BJ (cell line): ENCODE measurements around the gene LUC7L3. TPM values are rescaled to one million over a fixed set of nuclear protein-coding genes. Genes with fewer than 3 reads are reported as not detected.
"Not testable (repeated sequence)": the region's sequence is repeated elsewhere in the genome, so short reads cannot be mapped to it uniquely, and the experiment has no call there.

Source experiments
- CTCF ChIA-PET: fragments of 350-600 bp; formaldehyde crosslinking; extraction: SDS; loops from one replicate; lab custom pipeline; 2021; ENCODE audit warnings: antibody characterized with exemption, inconsistent platforms; lab: Yijun Ruan, JAX
- POLR2A ChIA-PET: fragments of 300-600 bp; sonication (Branson Sonifier 250); formaldehyde crosslinking; extraction: SDS; loops from one replicate; lab custom pipeline; 2021; ENCODE audit warnings: antibody characterized with exemption; lab: Charles Lee
- DNase-seq: peaks from one replicate; pipeline ENCODE4 v3.0.0-alpha.2; 2011; ENCODE audit warnings: low read depth
- H3K27me3 ChIP-seq: 2 replicates; pipeline ENCODE4 v1.6.0; 2011; ENCODE audit warnings: low read length; ENCODE audit not compliant: control insufficient read depth, insufficient read depth
- H3K36me3 ChIP-seq: 2 replicates; pipeline ENCODE4 v1.5.1; 2011; ENCODE audit warnings: low read length; ENCODE audit not compliant: control insufficient read depth, insufficient read depth
- H3K4me3 ChIP-seq: 2 replicates; pipeline ENCODE4 v1.5.1; 2011; ENCODE audit warnings: low read depth, mild to moderate bottlenecking, control low read depth, low read length
- polyA plus RNA-seq: library from polyadenylated mRNA; depleted of rRNA; stranded (reverse); fragments of >200 nt; gene quantifications from 2 replicates; pipeline ENCODE4 v1.2.3, GENCODE V29; 2011
- TF ChIP-seq, protein P1 (sequence below): IDR thresholded peaks from 2 replicates; pipeline ENCODE4 v1.5.1; 2011; ENCODE audit warnings: low read depth, mild to moderate bottlenecking, control low read depth, inconsistent platforms, low read length, moderate library complexity; ENCODE audit not compliant: insufficient read depth

LUC7L3 gene
- polyA plus RNA-seq, 1 experiment = 55.6 TPM

- ChIA-PET POLR2A (no interaction called here), CTCF (interaction anchor here (3.9 to 6.6 kb wide), 3 partner anchors 8 to 152 kb away, joined by 17 to 32 read pairs (median 29); no protein-coding TSS in a partner anchor)
- DNase-seq = no peak
- Histone ChIP-seq H3K36me3 (peaks cover 6% of the 10 kb centered on the region), H3K4me3 (no peak overlapping the region), H3K27me3 (no peaks in the 10 kb centered on the region)
- TF ChIP-seq, protein P1, sequence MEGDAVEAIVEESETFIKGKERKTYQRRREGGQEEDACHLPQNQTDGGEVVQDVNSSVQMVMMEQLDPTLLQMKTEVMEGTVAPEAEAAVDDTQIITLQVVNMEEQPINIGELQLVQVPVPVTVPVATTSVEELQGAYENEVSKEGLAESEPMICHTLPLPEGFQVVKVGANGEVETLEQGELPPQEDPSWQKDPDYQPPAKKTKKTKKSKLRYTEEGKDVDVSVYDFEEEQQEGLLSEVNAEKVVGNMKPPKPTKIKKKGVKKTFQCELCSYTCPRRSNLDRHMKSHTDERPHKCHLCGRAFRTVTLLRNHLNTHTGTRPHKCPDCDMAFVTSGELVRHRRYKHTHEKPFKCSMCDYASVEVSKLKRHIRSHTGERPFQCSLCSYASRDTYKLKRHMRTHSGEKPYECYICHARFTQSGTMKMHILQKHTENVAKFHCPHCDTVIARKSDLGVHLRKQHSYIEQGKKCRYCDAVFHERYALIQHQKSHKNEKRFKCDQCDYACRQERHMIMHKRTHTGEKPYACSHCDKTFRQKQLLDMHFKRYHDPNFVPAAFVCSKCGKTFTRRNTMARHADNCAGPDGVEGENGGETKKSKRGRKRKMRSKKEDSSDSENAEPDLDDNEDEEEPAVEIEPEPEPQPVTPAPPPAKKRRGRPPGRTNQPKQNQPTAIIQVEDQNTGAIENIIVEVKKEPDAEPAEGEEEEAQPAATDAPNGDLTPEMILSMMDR = no peak
Measured at GRCh38 chr17:50703162-50703561, 16.2 kb upstream of the LUC7L3 start.

DNA sequence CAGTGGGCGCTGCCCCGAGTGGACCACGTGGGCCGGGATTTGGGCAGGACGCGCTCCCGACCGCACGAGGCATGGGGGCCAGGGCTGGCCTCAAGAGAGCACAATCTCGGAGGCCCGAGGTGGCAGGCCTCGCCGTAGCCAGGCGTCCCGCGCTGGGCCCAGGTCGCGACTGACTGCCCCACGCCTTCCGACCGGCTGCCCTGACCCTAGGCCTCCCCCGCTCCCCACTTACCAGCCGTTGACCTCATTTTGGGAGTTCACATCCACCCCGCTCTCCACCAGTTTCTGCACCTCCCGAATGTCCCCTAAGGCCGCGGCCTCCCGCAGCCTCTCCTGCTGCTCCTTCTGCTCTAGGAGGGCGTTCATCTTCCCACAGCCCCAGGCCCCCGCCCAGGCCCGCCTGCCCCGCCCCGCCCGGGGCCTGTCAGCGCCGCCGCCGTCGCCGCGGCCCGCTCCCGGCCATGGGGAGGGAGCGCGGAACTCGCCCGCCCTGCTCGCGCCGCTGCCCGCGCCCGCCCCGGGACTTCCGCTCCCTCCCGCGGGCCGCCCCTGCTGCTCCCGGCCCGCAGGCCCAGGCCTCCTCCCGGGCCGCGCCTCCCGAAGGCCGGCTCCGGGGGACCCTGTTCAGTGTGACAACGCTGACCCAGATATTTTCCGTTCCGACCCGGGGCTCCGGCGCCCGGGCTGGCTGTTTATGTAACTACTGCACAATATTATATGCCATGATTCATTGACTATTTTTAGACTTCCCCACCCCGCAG lies 11.9 kb upstream of the LUC7L3 start, which contains the start of gene ANKRD40:
TSS of gene ANKRD40 (minus strand) at position 626 of the 761 bp plus-strand sequence. CDS start at position 366, 260 bp downstream.
- DNase-seq = peak; percentile 76
- POLR2A ChIA-PET = interaction anchor here (1.0 kb wide), 1 partner anchor 10 kb away, joined by 7 read pairs; no protein-coding TSS in a partner anchor

GRCh38 chr17:50708050-50709000 lies 11.1 kb upstream of the LUC7L3 start:
- no peaks in the 10 kb centered on the region for H3K36me3 ChIP-seq
- TF ChIP-seq, protein P1 = no peak
- DNase-seq = no peak
- peak overlapping the region; percentile 68 for H3K4me3 ChIP-seq
- ChIA-PET CTCF (interaction anchor here (1.0 to 6.6 kb wide), 3 partner anchors 8 to 161 kb away, joined by 3 to 32 read pairs (median 5); no protein-coding TSS in a partner anchor), POLR2A (interaction anchor here (0.6 to 1.0 kb wide), 2 partner anchors 9 to 43 kb away, joined by 7 to 9 read pairs; no protein-coding TSS in a partner anchor)
- H3K27me3 ChIP-seq = 0 out of 2 replicates have a peak, but pooled peaks cover 2% of the 10 kb centered on the region

More for the DNA sequence above, 11.9 kb upstream of the LUC7L3 start, which contains the start of gene ANKRD40:
- peak within 1 kb of the TSS; percentile 68 for H3K4me3 ChIP-seq
- H3K36me3 ChIP-seq = no peaks in the 10 kb centered on the region
- TF ChIP-seq, protein P1 = no peak
- H3K27me3 ChIP-seq = no peaks in the 10 kb centered on the region
- CTCF ChIA-PET = interaction anchor here (0.6 to 6.6 kb wide), 4 partner anchors 9 to 157 kb away, joined by 3 to 32 read pairs (median 3); no protein-coding TSS in a partner anchor

- DNase-seq, H3K4me3 ChIP-seq, H3K27me3 ChIP-seq, H3K36me3 ChIP-seq: not testable (repeated sequence)
- POLR2A ChIA-PET = interaction anchor here (0.6 kb wide), 1 partner anchor 44 kb away, joined by 9 read pairs; no protein-coding TSS in a partner anchor
- CTCF ChIA-PET = interaction anchor here (0.5 to 6.6 kb wide), 4 partner anchors 14 to 162 kb away, joined by 3 to 32 read pairs (median 4); no protein-coding TSS in a partner anchor
Measured at GRCh38 chr17:50709053-50709452, 10.3 kb upstream of the LUC7L3 start.

GRCh38 chr17:50710025-50710424 lies 9.4 kb upstream of the LUC7L3 start:
- Histone ChIP-seq H3K36me3 (no peaks in the 10 kb centered on the region), H3K27me3 (0 out of 2 replicates have a peak, but pooled peaks cover 2% of the 10 kb centered on the region), H3K4me3 (no peak overlapping the region)
- POLR2A ChIA-PET = no interaction called here
- CTCF ChIA-PET = no interaction called here
- TF ChIP-seq, protein P1 = no peak
- no peak for DNase-seq
